OCI-LY1 (cell line): ENCODE data around the gene TMEM131.

ENCODE experiments used
- EZH2 ChIP-seq: fragments of 200-600 bp; sonication (generic), shearing (Covaris generic); IDR thresholded peaks from 2 replicates; pipeline ENCODE4 v1.8.0; 2017; ENCODE audit warnings: borderline replicate concordance, mixed run types, mild to moderate bottlenecking, antibody characterized with exemption, low read length, moderate library complexity, mixed read lengths
- TF ChIP-seq, protein P1 (sequence below): fragments of 200-600 bp; sonication (generic), shearing (Covaris generic); IDR thresholded peaks from 2 replicates; pipeline ENCODE4 v1.5.1; 2017; ENCODE audit warnings: mild to moderate bottlenecking, antibody characterized with exemption, low read length, moderate library complexity, mixed read lengths

GRCh38 chr2:97760480-97761049 lies 235.2 kb downstream of the TMEM131 start:
- TF ChIP-seq, protein P1, sequence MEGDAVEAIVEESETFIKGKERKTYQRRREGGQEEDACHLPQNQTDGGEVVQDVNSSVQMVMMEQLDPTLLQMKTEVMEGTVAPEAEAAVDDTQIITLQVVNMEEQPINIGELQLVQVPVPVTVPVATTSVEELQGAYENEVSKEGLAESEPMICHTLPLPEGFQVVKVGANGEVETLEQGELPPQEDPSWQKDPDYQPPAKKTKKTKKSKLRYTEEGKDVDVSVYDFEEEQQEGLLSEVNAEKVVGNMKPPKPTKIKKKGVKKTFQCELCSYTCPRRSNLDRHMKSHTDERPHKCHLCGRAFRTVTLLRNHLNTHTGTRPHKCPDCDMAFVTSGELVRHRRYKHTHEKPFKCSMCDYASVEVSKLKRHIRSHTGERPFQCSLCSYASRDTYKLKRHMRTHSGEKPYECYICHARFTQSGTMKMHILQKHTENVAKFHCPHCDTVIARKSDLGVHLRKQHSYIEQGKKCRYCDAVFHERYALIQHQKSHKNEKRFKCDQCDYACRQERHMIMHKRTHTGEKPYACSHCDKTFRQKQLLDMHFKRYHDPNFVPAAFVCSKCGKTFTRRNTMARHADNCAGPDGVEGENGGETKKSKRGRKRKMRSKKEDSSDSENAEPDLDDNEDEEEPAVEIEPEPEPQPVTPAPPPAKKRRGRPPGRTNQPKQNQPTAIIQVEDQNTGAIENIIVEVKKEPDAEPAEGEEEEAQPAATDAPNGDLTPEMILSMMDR: no peak
- TF ChIP-seq EZH2: no peak
